ENCODE measurements around the gene ROBO3.

DNA sequence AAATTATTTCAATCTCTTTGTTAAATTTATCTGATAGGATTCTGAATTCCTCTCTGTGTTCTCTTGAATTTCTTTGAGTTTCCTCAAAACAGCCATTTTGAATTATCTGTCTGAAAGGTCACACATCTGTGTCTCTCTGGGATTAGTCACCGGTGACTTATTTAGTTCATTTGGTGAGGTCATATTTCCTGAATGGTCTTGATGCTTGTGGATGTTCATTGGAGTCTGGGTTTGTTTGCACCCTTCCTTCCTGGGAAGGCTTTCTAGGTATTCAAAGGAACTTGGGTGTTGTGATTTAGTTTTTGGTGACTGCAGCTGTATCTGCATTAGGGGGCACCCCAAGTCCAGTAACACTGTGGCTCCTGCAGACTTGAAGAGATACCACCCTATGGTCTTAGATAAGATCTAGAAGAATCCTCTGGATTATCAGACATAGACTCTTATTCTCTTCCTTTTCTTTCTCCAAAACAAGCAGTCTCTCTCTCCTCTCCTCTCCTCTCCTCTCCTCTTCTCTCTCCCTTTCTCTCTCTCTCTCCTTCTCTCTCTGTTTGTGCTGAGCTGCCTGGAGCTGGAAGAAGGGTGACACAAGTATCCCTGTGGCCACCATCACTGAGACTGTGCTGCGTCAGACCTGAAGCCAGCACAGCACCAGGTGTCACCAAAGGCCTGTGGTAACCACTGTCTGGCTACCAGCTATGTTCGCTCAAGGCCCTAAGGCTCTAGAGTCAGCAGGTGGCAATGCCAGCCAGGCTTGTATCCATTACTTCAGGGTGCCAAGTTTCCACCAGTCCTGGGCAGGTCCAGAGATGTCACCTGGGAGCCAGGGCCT lies 50.5 kb downstream of the ROBO3 start:
- no peak for TF ChIP-seq CTCF (IDR thresholded peaks at IDR 0.05)
- no peak for TF ChIP-seq POLR2AphosphoS5 (IDR thresholded peaks at IDR 0.05)
